Activated B cell treated with CpG ODN at 0.5 μM for 24 hours (primary cell): ENCODE data around the gene OSBPL2. TPM values are rescaled to one million over a fixed set of nuclear protein-coding genes. Genes with fewer than 3 reads are reported as not detected.

Experiments used
- ATAC-seq: fragments of 200-7000 bp; cut with Tn5 transposase; one replicate; pipeline ENCODE4 v1.10.0; 2021; ENCODE audit warnings: low read depth, mild to moderate bottlenecking, moderate library complexity
- CTCF ChIA-PET: fragments of 350-600 bp; sonication (Branson Sonifier 250); formaldehyde crosslinking; loops from one replicate; lab custom pipeline; 2021; ENCODE audit warnings: antibody characterized with exemption; lab: Charles Lee
- POLR2A ChIA-PET: fragments of 350-600 bp; sonication (Branson Sonifier 250); formaldehyde crosslinking; loops from one replicate; lab custom pipeline; 2021; ENCODE audit warnings: antibody characterized with exemption; lab: Charles Lee
- DNase-seq: peaks from one replicate; pipeline ENCODE4 v3.0.0; 2022
- H3K27ac Mint-ChIP-seq: one replicate; pipeline ENCODE4 v1.8.0; 2020; ENCODE audit warnings: mixed read lengths
- H3K27me3 Mint-ChIP-seq: one replicate; pipeline ENCODE4 v1.8.0; 2021; ENCODE audit warnings: mixed read lengths
- H3K36me3 Mint-ChIP-seq: one replicate; pipeline ENCODE4 v1.8.0; 2021; ENCODE audit warnings: low read depth, mixed read lengths
- H3K4me1 Mint-ChIP-seq: one replicate; pipeline ENCODE4 v1.8.0; 2021; ENCODE audit warnings: mixed read lengths
- H3K4me3 Mint-ChIP-seq: one replicate; pipeline ENCODE4 v1.8.0; 2020; ENCODE audit warnings: mild to moderate bottlenecking, mixed read lengths
- H3K9me3 Mint-ChIP-seq: one replicate; pipeline ENCODE4 v1.8.0; 2020; ENCODE audit warnings: mixed read lengths
- intact Hi-C: fragments of 100-400 bp; cut with micrococcal nuclease; formaldehyde crosslinking; loops from one replicate; pipeline ENCODE4 v1.15.1; 2024
- total RNA-seq: library from RNA; stranded (reverse); gene quantifications from 2 replicates; pipeline ENCODE4 v1.2.3, GENCODE V29; 2022
- TF ChIP-seq, protein P1 (sequence below): fragments of 200-600 bp; IDR thresholded peaks from one replicate; pipeline ENCODE4 v1.8.0; 2022; ENCODE audit warnings: antibody characterized with exemption, mild to moderate bottlenecking

Gene OSBPL2
- total RNA-seq, 1 donor from 2014 or later, result 43.0 TPM

DNA sequence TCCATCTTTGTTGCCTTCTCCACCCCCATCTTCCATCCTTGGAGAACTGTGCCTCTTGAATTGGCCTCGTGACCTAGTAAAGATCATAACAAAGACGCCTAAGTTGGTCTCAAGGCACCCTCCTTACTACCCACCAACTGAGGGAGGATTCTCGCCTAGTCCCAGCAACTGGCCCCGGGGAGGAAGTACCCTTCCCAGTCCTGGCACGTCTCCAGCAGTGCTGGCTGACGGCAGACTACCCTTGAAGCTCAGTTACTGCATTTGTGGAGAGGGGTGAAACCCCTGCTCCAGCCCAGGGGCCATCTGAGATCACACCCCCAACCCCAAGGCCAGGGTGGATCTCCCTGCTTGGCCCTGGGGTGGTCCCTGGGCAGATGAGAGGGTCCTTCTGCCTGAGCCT is 2.1 kb upstream of the OSBPL2 start:
- TF ChIP-seq, protein P1, sequence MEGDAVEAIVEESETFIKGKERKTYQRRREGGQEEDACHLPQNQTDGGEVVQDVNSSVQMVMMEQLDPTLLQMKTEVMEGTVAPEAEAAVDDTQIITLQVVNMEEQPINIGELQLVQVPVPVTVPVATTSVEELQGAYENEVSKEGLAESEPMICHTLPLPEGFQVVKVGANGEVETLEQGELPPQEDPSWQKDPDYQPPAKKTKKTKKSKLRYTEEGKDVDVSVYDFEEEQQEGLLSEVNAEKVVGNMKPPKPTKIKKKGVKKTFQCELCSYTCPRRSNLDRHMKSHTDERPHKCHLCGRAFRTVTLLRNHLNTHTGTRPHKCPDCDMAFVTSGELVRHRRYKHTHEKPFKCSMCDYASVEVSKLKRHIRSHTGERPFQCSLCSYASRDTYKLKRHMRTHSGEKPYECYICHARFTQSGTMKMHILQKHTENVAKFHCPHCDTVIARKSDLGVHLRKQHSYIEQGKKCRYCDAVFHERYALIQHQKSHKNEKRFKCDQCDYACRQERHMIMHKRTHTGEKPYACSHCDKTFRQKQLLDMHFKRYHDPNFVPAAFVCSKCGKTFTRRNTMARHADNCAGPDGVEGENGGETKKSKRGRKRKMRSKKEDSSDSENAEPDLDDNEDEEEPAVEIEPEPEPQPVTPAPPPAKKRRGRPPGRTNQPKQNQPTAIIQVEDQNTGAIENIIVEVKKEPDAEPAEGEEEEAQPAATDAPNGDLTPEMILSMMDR, result no peak
- ChIA-PET CTCF (interaction anchor here (0.7 kb wide), 1 partner anchor 104 kb away, joined by 3 read pairs; no protein-coding TSS in a partner anchor), POLR2A (no interaction called here)
- Mint-ChIP-seq H3K9me3 (no peaks in the 10 kb centered on the region), H3K27me3 (no peaks in the 10 kb centered on the region), H3K4me3 (no peak overlapping the region), H3K36me3 (no peaks in the 10 kb centered on the region), H3K27ac (no peak overlapping the region), H3K4me1 (peaks cover 21% of the 10 kb centered on the region)
- intact Hi-C loops, result loop anchor here (5.0 kb wide), 2 partner anchors 34 to 406 kb away; partner anchors contain the start of gene SLCO4A1
- DNase-seq, result no peak
- ATAC-seq, result no peak

GRCh38 chr20:62236766-62237513 is 1.4 kb upstream of the OSBPL2 start:
- Mint-ChIP-seq H3K27ac (no peak overlapping the region), H3K4me3 (no peak overlapping the region), H3K27me3 (no peaks in the 10 kb centered on the region), H3K4me1 (peaks cover 29% of the 10 kb centered on the region), H3K36me3 (peaks cover 7% of the 10 kb centered on the region), H3K9me3 (no peaks in the 10 kb centered on the region)
- TF ChIP-seq, protein P1, result no peak
- intact Hi-C loops, result loop anchor here (5.0 kb wide), 2 partner anchors 35 to 405 kb away; partner anchors contain the start of gene SLCO4A1
- ChIA-PET POLR2A (interaction anchor here (0.6 to 0.8 kb wide), 2 partner anchors 35 to 54 kb away, joined by 3 to 4 read pairs; no protein-coding TSS in a partner anchor), CTCF (no interaction called here)
- ATAC-seq (no peak), DNase-seq (no peak)

- peaks cover 30% of the 10 kb centered on the region for H3K4me1 Mint-ChIP-seq
- H3K27me3 Mint-ChIP-seq, result no peaks in the 10 kb centered on the region
- ChIA-PET CTCF (no interaction called here), POLR2A (interaction anchor here (0.6 to 0.8 kb wide), 2 partner anchors 36 to 53 kb away, joined by 3 to 4 read pairs; no protein-coding TSS in a partner anchor)
- H3K27ac Mint-ChIP-seq, result peak overlapping the region; percentile 89
- ATAC-seq (no peak), DNase-seq (no peak)
- H3K9me3 Mint-ChIP-seq, result no peaks in the 10 kb centered on the region
- peaks cover 12% of the 10 kb centered on the region for H3K36me3 Mint-ChIP-seq
- no peak overlapping the region for H3K4me3 Mint-ChIP-seq
- TF ChIP-seq, protein P1, result no peak
- intact Hi-C loops, result loop anchor here (5.0 kb wide), 2 partner anchors 35 to 405 kb away; partner anchors contain the start of gene SLCO4A1
Measured at GRCh38 chr20:62237514-62237800, 864 bp upstream of the OSBPL2 start.

DNA sequence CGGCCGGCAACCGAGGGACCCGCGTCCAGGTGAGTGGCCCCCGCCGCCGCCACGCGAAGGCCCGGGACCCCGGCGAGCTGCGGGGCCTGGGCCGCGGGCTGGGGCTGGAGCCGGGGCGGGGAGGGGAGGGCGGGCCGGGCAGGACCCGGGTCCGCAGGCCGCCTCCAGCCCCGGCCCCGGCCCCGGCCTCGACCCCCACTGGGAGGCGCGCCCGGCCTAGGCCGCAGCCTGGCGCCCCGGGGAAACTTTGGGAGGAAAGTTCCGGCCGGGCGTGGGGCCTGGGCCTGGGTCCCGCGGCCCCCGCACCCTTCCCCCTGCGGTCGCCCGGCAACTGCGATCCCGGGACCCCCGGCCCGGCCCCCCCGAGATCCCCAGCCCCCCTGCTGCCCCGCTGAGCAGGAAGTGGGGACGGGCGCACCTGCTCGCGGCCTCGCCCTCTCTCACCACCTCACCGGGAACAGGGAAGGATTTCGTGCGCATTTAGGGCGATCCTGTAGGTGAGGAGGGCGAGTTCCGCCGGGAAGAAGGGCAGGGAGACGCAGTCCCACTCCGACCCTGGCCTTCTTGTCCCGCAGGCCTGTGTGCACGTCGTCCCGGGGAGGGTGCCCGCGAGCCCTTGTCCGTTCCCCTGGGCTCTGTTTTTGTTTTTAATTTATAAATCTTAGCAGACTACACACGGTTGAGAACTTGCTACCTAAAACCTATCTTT is 402 bp downstream of the OSBPL2 start:
- Mint-ChIP-seq H3K27me3 (no peaks in the 10 kb centered on the region), H3K36me3 (peaks cover 19% of the 10 kb centered on the region), H3K9me3 (no peaks in the 10 kb centered on the region), H3K4me1 (peaks cover 34% of the 10 kb centered on the region), H3K27ac (peak overlapping the region; percentile 70), H3K4me3 (peak overlapping the region; percentile 81)
- TF ChIP-seq, protein P1, result no peak
- CTCF ChIA-PET, result no interaction called here
- ATAC-seq (no peak), DNase-seq (no peak)
- POLR2A ChIA-PET, result no interaction called here
- intact Hi-C loops, result loop anchor here (1.0 to 5.0 kb wide), 9 partner anchors 18 to 556 kb away; partner anchors contain the start of genes ADRM1, HRH3, LSM14B and SLCO4A1
